Fibroblast of lung (primary cell): ENCODE results near the gene SLC23A1. TPM values are rescaled to one million over a fixed set of nuclear protein-coding genes. Genes with fewer than 3 reads are reported as not detected.
A peak's percentile ranks its signal among the peaks of the same experiment; 100 is the strongest.

Experiments
- DNase-seq, 2 donors: peaks; one replicate each; pipeline versions ENCODE4 v3.0.0 to v3.0.0-alpha.2; 2010; ENCODE audit warnings: low read depth in 2 of 2
- H2AFZ ChIP-seq: 2 replicates; pipeline ENCODE4 v1.5.1; 2012; ENCODE audit warnings: low read length, control low read depth, inconsistent platforms
- H3K27ac ChIP-seq: 2 replicates; pipeline ENCODE4 v1.5.1; 2011; ENCODE audit warnings: low read length, control low read depth; ENCODE audit not compliant: insufficient read depth
- H3K27me3 ChIP-seq: 2 replicates; pipeline ENCODE4 v1.5.1; 2011; ENCODE audit warnings: mild to moderate bottlenecking, low read length; ENCODE audit not compliant: control insufficient read depth, insufficient read depth
- H3K36me3 ChIP-seq: 2 replicates; pipeline ENCODE4 v1.5.1; 2011; ENCODE audit warnings: low read length; ENCODE audit not compliant: control insufficient read depth, insufficient read depth
- H3K4me1 ChIP-seq: 2 replicates; pipeline ENCODE4 v1.5.1; 2011; ENCODE audit warnings: low read length; ENCODE audit not compliant: control insufficient read depth, insufficient read depth; ENCODE audit errors: extremely low read depth
- H3K4me2 ChIP-seq: 2 replicates; pipeline ENCODE4 v1.5.1; 2011; ENCODE audit warnings: low read length, control low read depth; ENCODE audit not compliant: insufficient read depth; ENCODE audit errors: extremely low read depth
- H3K4me3 ChIP-seq, 4 experiments: fragments of 200-600 bp in 1 of 4; sonication (generic) in 1 of 4; replicated peaks in 1 of 4; 2 replicates each; pipeline ENCODE4 v1.5.1; 2011 to 2016; ENCODE audit warnings: low read length in 4 of 4, low read depth in 3 of 4, mild to moderate bottlenecking in 3 of 4, control low read depth in 2 of 4, inconsistent platforms in 1 of 4, mixed read lengths in 1 of 4; ENCODE audit not compliant: insufficient read depth in 1 of 4; ENCODE audit errors: control extremely low read depth in 1 of 4
- H3K79me2 ChIP-seq: 2 replicates; pipeline ENCODE4 v1.5.1; 2012; ENCODE audit warnings: mild to moderate bottlenecking, low read length, inconsistent platforms; ENCODE audit not compliant: control insufficient read depth, insufficient read depth
- H3K9ac ChIP-seq: 2 replicates; pipeline ENCODE4 v1.5.1; 2011; ENCODE audit warnings: mild to moderate bottlenecking, low read length, control low read depth; ENCODE audit not compliant: insufficient read depth
- H3K9me3 ChIP-seq: 2 replicates; pipeline ENCODE4 v1.5.1; 2012; ENCODE audit warnings: low read depth, low read length; ENCODE audit not compliant: control insufficient read depth, insufficient read depth
- H4K20me1 ChIP-seq: 2 replicates; pipeline ENCODE4 v1.5.1; 2011; ENCODE audit warnings: low read length; ENCODE audit not compliant: control insufficient read depth, insufficient read depth; ENCODE audit errors: extremely low read depth
- EZH2 ChIP-seq: IDR thresholded peaks from 2 replicates; pipeline ENCODE4 v1.5.1; 2012; ENCODE audit warnings: low read length, control low read depth, mild to moderate bottlenecking; ENCODE audit errors: missing control alignments
- polyA plus RNA-seq, 2 donors: library from polyadenylated mRNA; depleted of rRNA in 1 of 2; stranded (reverse) in 1 of 2; unstranded in 1 of 2; fragments of >200 nt; gene quantifications; 2 replicates each; pipeline ENCODE4 v1.2.1, GENCODE V29; 2011 to 2012; ENCODE audit warnings: missing spikeins in 1 of 2
- total RNA-seq: library from RNA; depleted of rRNA; stranded (reverse); fragments of >200 nt; gene quantifications from 2 replicates; pipeline ENCODE4 v1.2.1, GENCODE V29; 2014
- TF ChIP-seq, protein P1 (sequence below), 2 donors: IDR thresholded peaks in 1 of 2; conservative IDR thresholded peaks in 1 of 2; 1 replicate in 1 of 2; 2 replicates in 1 of 2; pipeline ENCODE4 v1.5.1; 2011 to 2012; ENCODE audit warnings: low read length in 2 of 2, control low read depth in 1 of 2, inconsistent platforms in 1 of 2, low read depth in 1 of 2, mild to moderate bottlenecking in 1 of 2

The SLC23A1 gene
- total and polyA plus RNA-seq, 2 donors (not counting 1 experiment from before 2014, with no cell fraction given): not detected

DNA sequence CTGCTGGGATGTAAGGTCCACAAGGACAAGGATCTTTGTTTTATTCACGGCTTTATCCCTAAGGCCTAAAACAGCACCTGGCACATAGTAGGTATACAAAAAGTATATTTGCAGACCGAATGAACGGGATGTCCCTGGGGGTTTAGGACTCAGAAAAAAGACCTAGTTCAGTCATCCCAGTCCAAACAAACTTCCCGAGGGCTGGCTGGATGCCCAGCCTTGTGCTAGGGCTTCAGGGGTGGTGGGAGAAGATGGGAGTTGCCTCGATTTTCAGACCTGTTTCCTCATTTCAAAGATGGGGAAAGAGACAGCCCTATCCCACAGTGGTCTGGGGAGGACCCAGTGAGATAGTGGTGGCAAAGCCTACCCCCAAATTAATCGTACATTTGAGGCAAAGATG lies 14.8 kb upstream of the SLC23A1 start:
- TF ChIP-seq, protein P1, sequence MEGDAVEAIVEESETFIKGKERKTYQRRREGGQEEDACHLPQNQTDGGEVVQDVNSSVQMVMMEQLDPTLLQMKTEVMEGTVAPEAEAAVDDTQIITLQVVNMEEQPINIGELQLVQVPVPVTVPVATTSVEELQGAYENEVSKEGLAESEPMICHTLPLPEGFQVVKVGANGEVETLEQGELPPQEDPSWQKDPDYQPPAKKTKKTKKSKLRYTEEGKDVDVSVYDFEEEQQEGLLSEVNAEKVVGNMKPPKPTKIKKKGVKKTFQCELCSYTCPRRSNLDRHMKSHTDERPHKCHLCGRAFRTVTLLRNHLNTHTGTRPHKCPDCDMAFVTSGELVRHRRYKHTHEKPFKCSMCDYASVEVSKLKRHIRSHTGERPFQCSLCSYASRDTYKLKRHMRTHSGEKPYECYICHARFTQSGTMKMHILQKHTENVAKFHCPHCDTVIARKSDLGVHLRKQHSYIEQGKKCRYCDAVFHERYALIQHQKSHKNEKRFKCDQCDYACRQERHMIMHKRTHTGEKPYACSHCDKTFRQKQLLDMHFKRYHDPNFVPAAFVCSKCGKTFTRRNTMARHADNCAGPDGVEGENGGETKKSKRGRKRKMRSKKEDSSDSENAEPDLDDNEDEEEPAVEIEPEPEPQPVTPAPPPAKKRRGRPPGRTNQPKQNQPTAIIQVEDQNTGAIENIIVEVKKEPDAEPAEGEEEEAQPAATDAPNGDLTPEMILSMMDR (conservative IDR thresholded peaks at IDR 0.05 in 1 of 2, IDR thresholded peaks at IDR 0.05 in 1 of 2; ENCODE audit: low read depth in 1 of 2, low read length in 2 of 2): no peak
- TF ChIP-seq EZH2: no peak
- Histone ChIP-seq H4K20me1 (no peaks in the 10 kb centered on the region), H3K9me3 (no peaks in the 10 kb centered on the region), H2AFZ (no peak overlapping the region), H3K4me3 (no peak overlapping the region), H3K9ac (no peak overlapping the region), H3K79me2 (no peaks in the 10 kb centered on the region), H3K27me3 (peaks cover 11% of the 10 kb centered on the region), H3K4me1 (peaks cover 8% of the 10 kb centered on the region), H3K36me3 (no peaks in the 10 kb centered on the region), H3K27ac (no peak overlapping the region), H3K4me2 (no peak overlapping the region)
- peak in 1 of 2 donors; percentile 51 for DNase-seq

DNA sequence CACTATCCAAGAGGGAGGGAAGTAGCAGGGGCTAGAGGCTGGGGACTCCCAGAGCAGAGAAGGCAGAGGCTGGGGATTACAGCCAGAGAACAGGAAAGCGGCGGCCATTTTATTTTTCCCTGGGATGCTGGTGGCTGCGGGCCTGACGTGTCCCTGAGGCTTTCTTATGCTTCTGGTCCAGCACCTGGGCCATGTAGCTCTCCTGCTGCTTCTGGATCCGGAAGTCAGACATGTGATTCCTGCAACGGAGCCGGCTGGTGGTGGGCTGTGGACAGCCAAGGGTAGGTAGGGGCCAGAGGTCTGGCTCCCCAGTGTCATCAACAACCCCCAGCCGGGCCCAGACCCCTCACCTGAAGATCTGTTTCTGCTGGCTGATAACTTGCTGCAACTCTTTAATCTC lies 13.6 kb upstream of the SLC23A1 start:
- Histone ChIP-seq H3K9ac (no peak overlapping the region), H3K27ac (no peak overlapping the region), H3K79me2 (no peaks in the 10 kb centered on the region), H3K4me2 (no peak overlapping the region), H3K9me3 (no peaks in the 10 kb centered on the region), H2AFZ (no peak overlapping the region), H3K27me3 (peaks cover 11% of the 10 kb centered on the region), H4K20me1 (no peaks in the 10 kb centered on the region), H3K36me3 (no peaks in the 10 kb centered on the region), H3K4me3 (no peak overlapping the region), H3K4me1 (peaks cover 8% of the 10 kb centered on the region)
- TF ChIP-seq EZH2: no peak
- TF ChIP-seq, protein P1 (conservative IDR thresholded peaks at IDR 0.05 in 1 of 2, IDR thresholded peaks at IDR 0.05 in 1 of 2; ENCODE audit: low read depth in 1 of 2, low read length in 2 of 2): no peak
- no peak for DNase-seq

DNA sequence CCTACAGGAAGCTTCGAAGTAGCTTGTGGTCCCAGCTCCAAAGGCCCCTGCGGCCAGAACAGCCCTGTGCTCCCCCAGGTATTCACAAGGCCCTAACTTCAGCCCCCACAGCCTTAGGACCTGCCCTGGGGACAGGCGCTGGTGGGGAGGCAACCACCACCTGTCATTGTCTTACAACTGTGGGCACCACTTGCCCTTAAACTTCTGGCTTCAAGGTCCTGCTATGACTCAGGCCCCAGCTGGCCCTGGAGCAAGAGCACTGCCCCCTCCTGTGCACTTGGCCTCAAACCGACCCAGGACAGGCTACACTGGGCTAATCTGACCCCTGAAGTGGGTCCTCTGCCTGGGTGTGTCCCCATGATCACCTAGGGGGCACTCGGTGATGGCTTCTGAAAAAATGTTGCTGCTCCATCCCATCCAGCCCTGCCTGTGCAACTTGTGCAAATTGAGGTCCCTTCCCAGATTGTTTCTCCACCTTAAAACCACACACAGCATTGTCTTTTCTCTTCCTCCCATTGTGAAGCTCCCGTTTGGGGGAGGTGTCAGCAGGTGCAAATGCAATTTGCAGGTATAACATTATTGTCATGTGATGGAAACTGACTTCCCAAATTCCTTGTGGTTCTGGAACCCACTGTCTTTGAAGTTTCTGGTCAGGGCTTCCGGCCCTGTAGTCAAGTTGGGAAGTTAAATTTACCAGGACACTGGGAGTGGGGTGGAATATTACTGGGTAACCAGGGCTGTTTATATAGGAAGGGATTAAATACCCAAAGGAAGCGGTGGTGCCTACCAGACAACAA lies 12.9 kb upstream of the SLC23A1 start:
- Histone ChIP-seq H3K79me2 (no peaks in the 10 kb centered on the region), H3K27me3 (peaks cover 11% of the 10 kb centered on the region), H3K36me3 (no peaks in the 10 kb centered on the region), H2AFZ (no peak overlapping the region), H3K4me3 (no peak overlapping the region), H3K9ac (no peak overlapping the region), H4K20me1 (no peaks in the 10 kb centered on the region), H3K4me1 (peaks cover 8% of the 10 kb centered on the region), H3K9me3 (no peaks in the 10 kb centered on the region), H3K4me2 (no peak overlapping the region), H3K27ac (no peak overlapping the region)
- TF ChIP-seq EZH2: no peak
- TF ChIP-seq, protein P1 (conservative IDR thresholded peaks at IDR 0.05 in 1 of 2, IDR thresholded peaks at IDR 0.05 in 1 of 2; ENCODE audit: low read depth in 1 of 2, low read length in 2 of 2): no peak
- no peak for DNase-seq
